Esophagus squamous epithelium (tissue), 5 donors: ENCODE data around the gene CR1L. TPM values are rescaled to one million over a fixed set of nuclear protein-coding genes. Genes with fewer than 3 reads are reported as not detected.
"Not testable (repeated sequence)": the region's sequence is repeated elsewhere in the genome, so short reads cannot be mapped to it uniquely, and the experiment has no call there.

ENCODE experiments used
- DNase-seq: peaks from one replicate; lab custom pipeline; 2025; lab: John Stamatoyannopoulos, UW
- H3K27ac ChIP-seq, 4 donors: fragments of 200-600 bp; sonication (generic); one replicate each; pipeline ENCODE4 v1.5.1; 2016 to 2019; ENCODE audit warnings: mild to moderate bottlenecking in 1 of 4
- H3K27me3 ChIP-seq, 4 donors: fragments of 200-600 bp; sonication (generic); 1 replicate in 3 of 4; 2 replicates in 1 of 4; pipeline versions ENCODE4 v1.5.1 to v1.6.0; 2017 to 2021; ENCODE audit warnings: antibody characterized with exemption in 1 of 4
- H3K36me3 ChIP-seq, 3 donors: fragments of 200-600 bp; sonication (generic); one replicate each; pipeline ENCODE4 v1.5.1; 2016 to 2019
- H3K4me1 ChIP-seq, 3 donors: fragments of 200-600 bp; sonication (generic); one replicate each; pipeline ENCODE4 v1.5.1; 2017 to 2019
- H3K4me3 ChIP-seq, 4 donors: fragments of 200-600 bp; sonication (generic); 1 replicate in 3 of 4; 2 replicates in 1 of 4; pipeline ENCODE4 v1.5.1; 2016 to 2019; ENCODE audit warnings: mild to moderate bottlenecking in 2 of 4, moderate library complexity in 1 of 4
- H3K9me3 ChIP-seq, 3 donors: fragments of 200-600 bp; sonication (generic); one replicate each; pipeline ENCODE4 v1.5.1; 2016 to 2019
- CTCF ChIP-seq, 6 experiments: fragments of 450-650 bp in 4 of 6; fragments of 200-600 bp in 2 of 6; sonication (generic) in 2 of 6; IDR thresholded peaks; one replicate each; pipeline ENCODE4 v1.5.1; 2016 to 2019; ENCODE audit warnings: antibody characterized with exemption in 6 of 6, mild to moderate bottlenecking in 4 of 6, moderate library complexity in 4 of 6
- POLR2A ChIP-seq, 4 donors: fragments of 450-650 bp; IDR thresholded peaks; one replicate each; pipeline ENCODE4 v1.6.1; 2017; ENCODE audit warnings: antibody characterized with exemption in 4 of 4, mild to moderate bottlenecking in 4 of 4, moderate library complexity in 3 of 4
- WGBS, 2 donors: methylation state at CpG; one replicate each; pipeline ENCODE4 v1.1.5; 2018; 5-methylcytosine and 5-hydroxymethylcytosine counted together
- intact Hi-C: fragments of 100-400 bp; cut with DNase I; formaldehyde crosslinking; loops from one replicate; pipeline ENCODE4 v1.15.0; 2022
- small RNA-seq, 4 donors: library from RNA; depleted of rRNA; stranded (forward); fragments of <200 nt; gene quantifications; one replicate each; pipeline ENCODE3, GENCODE V24; 2016
- total RNA-seq, 4 donors: library from RNA; depleted of rRNA; stranded (reverse); fragments of >200 nt; gene quantifications; one replicate each; pipeline ENCODE4 v1.1.0, GENCODE V29; 2016
- donor health status: DM: yes; HTN: yes; CAD: no.

The CR1L gene
- total RNA-seq, 4 donors from 2014 or later, result not detected

GRCh38 chr1:207766569-207766968 is 121.6 kb downstream of the CR1L start:
- H3K36me3 ChIP-seq, result peaks cover 8 to 100% (median 9%) of the 10 kb centered on the region in 3 donors
- DNase-seq, result no peak
- no peaks in the 10 kb centered on the region for H3K27me3 ChIP-seq

GRCh38 chr1:207770514-207770913 is 125.6 kb downstream of the CR1L start:
- H3K27me3 ChIP-seq, H3K27ac ChIP-seq, H3K4me3 ChIP-seq, H3K4me1 ChIP-seq, H3K9me3 ChIP-seq, intact Hi-C loops, DNase-seq: not testable (repeated sequence)
- H3K36me3 ChIP-seq, result peaks cover 0 to 96% (median under 1%) of the 10 kb centered on the region in 3 donors
- 92 to 94% methylated on average over 4 of the region's 4 CpGs for WGBS, 2 donors

More at GRCh38 chr1:207766569-207766968, 121.6 kb downstream of the CR1L start:
- Histone ChIP-seq H3K4me3 (no peak overlapping the region), H3K4me1 (no peaks in the 10 kb centered on the region), H3K9me3 (peaks cover 0 to 7% (median 0%) of the 10 kb centered on the region in 3 donors), H3K27ac (no peak overlapping the region)
- WGBS, 2 donors, result 69 to 74% methylated on average over 1 of the region's 1 CpG
- intact Hi-C loops, result no loop called here
- TF ChIP-seq POLR2A (IDR thresholded peaks at IDR 0.05) (no peak), CTCF (IDR thresholded peaks at IDR 0.05) (no peak)

Small RNA genes lying within 50 kb of the gene (small RNA-seq; reads per million reads assigned to genes)
- 0 reads per million in 4 donors for gene RNA5SP534

Other genes with a start within 250 kb of the CR1L start
- gene CR2, start 190.8 kb upstream of the CR1L start, total RNA-seq, result not detected
- gene CR1, start 149.0 kb upstream of the CR1L start, total RNA-seq, result 1 to 10 TPM in 2 of 4 donors, under 1 TPM in 2; 0.15 to 3.5 (median 1.7) TPM
- gene CD46, start 106.9 kb downstream of the CR1L start, total RNA-seq, result 100 to 1,000 TPM; 131 to 191 (median 157) TPM